Measurements from ENCODE around the gene SLITRK1.

DNA sequence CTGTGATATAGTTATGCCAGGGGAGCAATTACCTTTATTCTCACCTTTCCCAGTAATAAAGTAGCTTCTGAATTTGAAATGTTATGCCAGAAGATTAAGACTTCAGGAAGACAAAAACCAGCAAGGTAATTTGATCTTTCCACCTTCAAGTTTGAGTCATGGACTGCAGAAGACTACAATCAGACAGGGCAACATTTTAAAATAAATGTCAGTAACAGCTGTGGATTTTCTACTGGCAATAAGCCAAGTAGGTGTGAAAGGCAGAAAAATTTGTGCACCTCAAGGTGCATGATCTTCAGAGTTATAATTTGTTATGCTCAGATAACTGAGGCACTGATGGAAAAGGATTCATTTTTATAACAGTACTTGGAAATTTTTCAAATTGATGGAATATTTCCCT lies 54.9 kb downstream of the SLITRK1 start:
- TF ChIP-seq EZH2 (IDR thresholded peaks at IDR 0.05; ENCODE audit: borderline replicate concordance, low read depth, low read length, severe bottlenecking), result no peak
- TF ChIP-seq, protein P1, sequence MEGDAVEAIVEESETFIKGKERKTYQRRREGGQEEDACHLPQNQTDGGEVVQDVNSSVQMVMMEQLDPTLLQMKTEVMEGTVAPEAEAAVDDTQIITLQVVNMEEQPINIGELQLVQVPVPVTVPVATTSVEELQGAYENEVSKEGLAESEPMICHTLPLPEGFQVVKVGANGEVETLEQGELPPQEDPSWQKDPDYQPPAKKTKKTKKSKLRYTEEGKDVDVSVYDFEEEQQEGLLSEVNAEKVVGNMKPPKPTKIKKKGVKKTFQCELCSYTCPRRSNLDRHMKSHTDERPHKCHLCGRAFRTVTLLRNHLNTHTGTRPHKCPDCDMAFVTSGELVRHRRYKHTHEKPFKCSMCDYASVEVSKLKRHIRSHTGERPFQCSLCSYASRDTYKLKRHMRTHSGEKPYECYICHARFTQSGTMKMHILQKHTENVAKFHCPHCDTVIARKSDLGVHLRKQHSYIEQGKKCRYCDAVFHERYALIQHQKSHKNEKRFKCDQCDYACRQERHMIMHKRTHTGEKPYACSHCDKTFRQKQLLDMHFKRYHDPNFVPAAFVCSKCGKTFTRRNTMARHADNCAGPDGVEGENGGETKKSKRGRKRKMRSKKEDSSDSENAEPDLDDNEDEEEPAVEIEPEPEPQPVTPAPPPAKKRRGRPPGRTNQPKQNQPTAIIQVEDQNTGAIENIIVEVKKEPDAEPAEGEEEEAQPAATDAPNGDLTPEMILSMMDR (IDR thresholded peaks at IDR 0.05; ENCODE audit: borderline replicate concordance, extremely low read depth, low read length, poor library complexity, severe bottlenecking), result no peak
